Measurements from ENCODE around the gene CTPS1.

Gene CTPS1

GRCh38 chr1:41021526-41022308 lies 42.2 kb downstream of the CTPS1 start, which contains the start of gene SLFNL1:
SLFNL1 (minus strand) TSS chr1:41021725; CDS start chr1:41020660, 1,065 bp downstream.
- DNase-seq (ENCODE audit: extremely low read depth in 1 of 2, low read depth in 1 of 2), result no peak

- no peak for DNase-seq (ENCODE audit: extremely low read depth in 1 of 2, low read depth in 1 of 2)
These were observed 42.9 kb downstream of the CTPS1 start for GRCh38 chr1:41022424-41022823.

- no peak for DNase-seq (ENCODE audit: extremely low read depth in 1 of 2, low read depth in 1 of 2)
These were observed 43.9 kb downstream of the CTPS1 start for GRCh38 chr1:41023279-41023990.

- no peak for DNase-seq (ENCODE audit: extremely low read depth in 1 of 2, low read depth in 1 of 2)
These were observed 45.5 kb downstream of the CTPS1 start for GRCh38 chr1:41024953-41025352.

GRCh38 chr1:41025979-41026819 lies 46.7 kb downstream of the CTPS1 start:
- DNase-seq (ENCODE audit: extremely low read depth in 1 of 2, low read depth in 1 of 2), result no peak

- DNase-seq (ENCODE audit: extremely low read depth in 1 of 2, low read depth in 1 of 2), result no peak
These were observed 48.6 kb downstream of the CTPS1 start for GRCh38 chr1:41028034-41028642.

- DNase-seq (ENCODE audit: extremely low read depth in 1 of 2, low read depth in 1 of 2), result no peak
These were observed 51.5 kb downstream of the CTPS1 start for GRCh38 chr1:41030872-41031616.

- no peak for DNase-seq (ENCODE audit: extremely low read depth in 1 of 2, low read depth in 1 of 2)
These were observed 52.7 kb downstream of the CTPS1 start for GRCh38 chr1:41032147-41032546.

GRCh38 chr1:41033272-41033671 lies 53.8 kb downstream of the CTPS1 start:
- no peak for DNase-seq (ENCODE audit: extremely low read depth in 1 of 2, low read depth in 1 of 2)

- DNase-seq (ENCODE audit: extremely low read depth in 1 of 2, low read depth in 1 of 2), result no peak
These were observed 57.8 kb downstream of the CTPS1 start for GRCh38 chr1:41037116-41037903.

GRCh38 chr1:41038110-41038509 lies 58.6 kb downstream of the CTPS1 start:
- DNase-seq (ENCODE audit: extremely low read depth in 1 of 2, low read depth in 1 of 2), result no peak

GRCh38 chr1:41041614-41042270 lies 62.2 kb downstream of the CTPS1 start:
- no peak for DNase-seq (ENCODE audit: extremely low read depth in 1 of 2, low read depth in 1 of 2)

GRCh38 chr1:41044187-41044586 lies 64.7 kb downstream of the CTPS1 start:
- DNase-seq (ENCODE audit: extremely low read depth in 1 of 2, low read depth in 1 of 2), result no peak

- no peak for DNase-seq (ENCODE audit: extremely low read depth in 1 of 2, low read depth in 1 of 2)
These were observed 66.2 kb downstream of the CTPS1 start for GRCh38 chr1:41045740-41046139.

- DNase-seq (ENCODE audit: extremely low read depth in 1 of 2, low read depth in 1 of 2), result no peak
These were observed 66.9 kb downstream of the CTPS1 start for GRCh38 chr1:41046347-41046775.

GRCh38 chr1:41048540-41048939 lies 69.0 kb downstream of the CTPS1 start:
- no peak for DNase-seq (ENCODE audit: extremely low read depth in 1 of 2, low read depth in 1 of 2)

- no peak for DNase-seq (ENCODE audit: extremely low read depth in 1 of 2, low read depth in 1 of 2)
These were observed 71.5 kb downstream of the CTPS1 start for GRCh38 chr1:41051022-41051421.

- no peak for DNase-seq (ENCODE audit: extremely low read depth in 1 of 2, low read depth in 1 of 2)
These were observed 73.8 kb downstream of the CTPS1 start for GRCh38 chr1:41053316-41053715.

GRCh38 chr1:41056907-41057306 lies 77.4 kb downstream of the CTPS1 start:
- no peak for DNase-seq (ENCODE audit: extremely low read depth in 1 of 2, low read depth in 1 of 2)

Measured in activated CD8-positive, alpha-beta memory T cell treated with anti-CD3 and anti-CD28 coated beads for 1 hour (primary cell).